Measurements from ENCODE around the gene EXTL1. TPM values are rescaled to one million over a fixed set of nuclear protein-coding genes. Genes with fewer than 3 reads are reported as not detected.

EXTL1 gene
- total RNA-seq, 4 donors from 2014 or later, result 0.08 to 0.81 (median 0.31) TPM; not detected in 1

- peaks cover 0 to 17% (median 4%) of the 10 kb centered on the region in 3 donors for H3K4me1 ChIP-seq
- ATAC-seq, result no peak
- H3K27me3 ChIP-seq, result peaks cover 13% of the 10 kb centered on the region
- TF ChIP-seq CTCF (IDR thresholded peaks at IDR 0.05), result no peak
- no peak for TF ChIP-seq POLR2AphosphoS5 (IDR thresholded peaks at IDR 0.05)
- TF ChIP-seq POLR2A (IDR thresholded peaks at IDR 0.05), result no peak
- TF ChIP-seq EP300 (IDR thresholded peaks at IDR 0.05), result no peak
- no peaks in the 10 kb centered on the region for H3K9me3 ChIP-seq
- 76 to 93% methylated on average over 5 to 9 of the region's 12 CpGs for WGBS, 2 donors (ENCODE audit: low coverage in 1 of 2)
- H3K36me3 ChIP-seq, result no peaks in the 10 kb centered on the region
- no peak overlapping the region for H3K27ac ChIP-seq
- H3K4me3 ChIP-seq, result no peak overlapping the region
Measured at GRCh38 chr1:26032656-26033357, 11.2 kb downstream of the EXTL1 start.

- ATAC-seq, result no peak
- WGBS, 2 donors (ENCODE audit: low coverage in 1 of 2), result 54% methylated on average over 2 of the region's 15 CpGs; no CpG with 5 or more reads in 1 of the 2 donors
- Histone ChIP-seq H3K27me3 (peaks cover 15% of the 10 kb centered on the region), H3K36me3 (no peaks in the 10 kb centered on the region), H3K4me3 (peak overlapping the region; percentile 63 to 86), H3K27ac (peak overlapping the region in 3 of 4 donors; percentile 86 to 94 (median 90)), H3K9me3 (no peaks in the 10 kb centered on the region), H3K4me1 (peaks cover 0 to 17% (median 4%) of the 10 kb centered on the region in 3 donors)
- no peak for TF ChIP-seq POLR2AphosphoS5 (IDR thresholded peaks at IDR 0.05)
- no peak for TF ChIP-seq EP300 (IDR thresholded peaks at IDR 0.05)
- TF ChIP-seq POLR2A (IDR thresholded peaks at IDR 0.05), result no peak
- TF ChIP-seq CTCF (IDR thresholded peaks at IDR 0.05), result no peak
Measured at GRCh38 chr1:26034504-26035202, 13.1 kb downstream of the EXTL1 start.

GRCh38 chr1:26035203-26035958 lies 13.8 kb downstream of the EXTL1 start:
- H3K27ac ChIP-seq, result peak overlapping the region; percentile 36 to 94 (median 88)
- 0% methylated on average over 11 of the region's 60 CpGs; no CpG with 5 or more reads in 1 of the 2 donors for WGBS, 2 donors (ENCODE audit: low coverage in 1 of 2)
- peaks cover 0 to 17% (median 4%) of the 10 kb centered on the region in 3 donors for H3K4me1 ChIP-seq
- peaks cover 22% of the 10 kb centered on the region for H3K27me3 ChIP-seq
- H3K4me3 ChIP-seq, result peak overlapping the region; percentile 63 to 86
- peak; percentile 96 for ATAC-seq
- no peaks in the 10 kb centered on the region for H3K9me3 ChIP-seq
- no peaks in the 10 kb centered on the region for H3K36me3 ChIP-seq
- TF ChIP-seq EP300 (IDR thresholded peaks at IDR 0.05) (no peak), CTCF (IDR thresholded peaks at IDR 0.05) (peak in 1 of 4 experiments; percentile 22), POLR2A (IDR thresholded peaks at IDR 0.05) (peak; percentile 52 to 75), POLR2AphosphoS5 (IDR thresholded peaks at IDR 0.05) (peak; percentile 49)

GRCh38 chr1:26035959-26036755 lies 14.6 kb downstream of the EXTL1 start:
- Histone ChIP-seq H3K4me1 (peaks cover 0 to 17% (median 4%) of the 10 kb centered on the region in 3 donors), H3K4me3 (peak overlapping the region; percentile 63 to 86), H3K36me3 (no peaks in the 10 kb centered on the region), H3K27me3 (peaks cover 27% of the 10 kb centered on the region), H3K27ac (peak overlapping the region; percentile 36 to 94 (median 88)), H3K9me3 (no peaks in the 10 kb centered on the region)
- WGBS, 2 donors (ENCODE audit: low coverage in 1 of 2), result 5 to 75% methylated on average over 4 to 12 of the region's 39 CpGs
- ATAC-seq, result peak; percentile 91
- TF ChIP-seq POLR2AphosphoS5 (IDR thresholded peaks at IDR 0.05) (no peak), POLR2A (IDR thresholded peaks at IDR 0.05) (no peak), CTCF (IDR thresholded peaks at IDR 0.05) (peak in 3 of 4 experiments; percentile 98 to 100 (median 99))
